IPS-11a (cell line): Measurements from ENCODE around the gene ARL11.
"Not testable (repeated sequence)": the region's sequence is repeated elsewhere in the genome, so short reads cannot be mapped to it uniquely, and the experiment has no call there.

Source experiments
- H3K4me3 ChIP-seq: one replicate; pipeline ENCODE4 v1.5.1; 2013; ENCODE audit warnings: low read depth, low read length, control low read depth

ARL11 gene

GRCh38 chr13:49612042-49612441 is 16.3 kb upstream of the ARL11 start:
- H3K4me3 ChIP-seq = not testable (repeated sequence)

GRCh38 chr13:49615836-49616675 is 12.3 kb upstream of the ARL11 start:
- no peak overlapping the region for H3K4me3 ChIP-seq

DNA sequence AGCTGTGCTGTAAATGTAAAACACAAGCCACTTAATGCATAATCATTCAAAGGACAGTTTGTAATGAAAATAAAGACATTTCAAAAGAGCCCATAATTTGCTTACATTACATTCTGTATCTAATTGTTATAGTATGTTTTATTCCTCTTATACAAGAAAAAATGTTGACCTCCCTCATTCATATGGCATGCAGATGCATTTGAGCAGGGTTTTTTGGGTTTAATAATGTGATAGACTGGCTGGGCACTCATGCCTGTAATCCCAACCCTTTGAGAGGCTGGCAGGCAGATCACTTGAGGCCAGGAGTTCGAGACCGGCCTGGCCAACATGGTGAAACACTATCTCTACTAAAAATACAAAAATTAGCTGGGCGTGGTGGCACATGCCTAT is 11.6 kb upstream of the ARL11 start:
- no peak overlapping the region for H3K4me3 ChIP-seq

DNA sequence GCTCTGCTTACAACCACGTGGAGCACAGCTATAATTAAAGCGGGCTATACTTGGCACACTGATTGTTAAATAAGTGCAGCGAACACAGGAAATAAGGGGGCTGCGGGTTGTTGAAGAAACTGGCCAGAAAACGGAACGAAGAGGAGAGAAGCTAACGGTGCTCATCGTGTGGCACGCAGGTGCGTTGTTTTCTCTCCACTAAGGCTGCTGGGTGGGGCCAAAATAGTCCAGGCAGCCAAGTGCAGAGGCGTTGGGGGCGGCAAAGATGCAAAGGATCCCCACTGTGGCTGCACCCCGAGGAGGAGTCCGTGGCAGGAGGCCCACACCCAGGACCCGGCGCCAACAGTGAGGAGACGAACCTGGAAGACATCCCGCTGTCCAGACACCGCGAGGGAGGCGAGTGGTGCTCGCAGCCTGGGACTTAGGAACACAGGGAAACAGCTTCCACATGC is 8.1 kb upstream of the ARL11 start:
- no peak overlapping the region for H3K4me3 ChIP-seq

- no peak overlapping the region for H3K4me3 ChIP-seq
Measured at GRCh38 chr13:49622174-49622946, 5.9 kb upstream of the ARL11 start.

- H3K4me3 ChIP-seq = no peak overlapping the region
Measured at GRCh38 chr13:49624229-49624628, 4.1 kb upstream of the ARL11 start.

GRCh38 chr13:49625392-49626079 is 2.8 kb upstream of the ARL11 start:
- H3K4me3 ChIP-seq = no peak overlapping the region

- no peak overlapping the region for H3K4me3 ChIP-seq
Measured at GRCh38 chr13:49629196-49629938, 1.1 kb downstream of the ARL11 start.

DNA sequence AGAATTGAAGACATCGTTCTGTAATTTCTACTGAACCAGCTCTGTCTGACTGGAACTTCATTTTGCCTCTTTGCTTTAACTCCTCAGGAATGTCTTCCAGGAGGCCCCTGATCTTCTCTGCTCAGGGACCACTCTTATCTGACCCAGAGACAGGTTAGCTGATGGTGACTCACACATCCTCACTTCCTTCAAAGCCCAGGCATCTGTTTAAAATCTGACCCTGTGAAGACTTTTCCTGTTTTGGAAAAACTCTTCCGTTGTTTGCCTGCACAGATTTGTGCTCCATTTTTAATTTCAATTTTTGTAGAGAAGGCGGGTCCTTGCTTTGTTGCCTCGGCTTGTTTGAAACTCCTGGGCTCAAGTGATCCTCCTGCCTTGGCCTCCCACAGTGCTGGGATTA is 1.6 kb downstream of the ARL11 start:
- H3K4me3 ChIP-seq = no peak overlapping the region

GRCh38 chr13:49630580-49630979 is 2.3 kb downstream of the ARL11 start:
- H3K4me3 ChIP-seq = no peak overlapping the region

DNA sequence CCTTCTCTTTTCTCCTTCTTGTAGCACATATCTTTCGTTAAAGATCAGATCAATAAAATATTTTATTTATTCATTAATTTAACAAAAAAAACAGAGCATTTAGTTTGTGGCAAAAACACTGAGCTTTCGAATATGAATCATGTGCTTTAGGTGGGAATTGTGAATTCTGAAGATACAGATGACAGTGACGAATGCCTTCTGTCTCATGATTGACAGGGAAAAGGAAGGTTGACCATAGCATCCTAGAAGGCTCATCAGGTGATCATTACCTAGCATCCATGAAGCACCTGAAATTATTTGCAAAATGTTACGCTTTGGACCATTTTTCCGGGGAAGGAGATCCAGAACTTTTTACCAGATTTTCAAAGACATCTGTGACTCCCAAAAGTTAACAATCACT is 3.8 kb downstream of the ARL11 start:
- H3K4me3 ChIP-seq = no peak overlapping the region

DNA sequence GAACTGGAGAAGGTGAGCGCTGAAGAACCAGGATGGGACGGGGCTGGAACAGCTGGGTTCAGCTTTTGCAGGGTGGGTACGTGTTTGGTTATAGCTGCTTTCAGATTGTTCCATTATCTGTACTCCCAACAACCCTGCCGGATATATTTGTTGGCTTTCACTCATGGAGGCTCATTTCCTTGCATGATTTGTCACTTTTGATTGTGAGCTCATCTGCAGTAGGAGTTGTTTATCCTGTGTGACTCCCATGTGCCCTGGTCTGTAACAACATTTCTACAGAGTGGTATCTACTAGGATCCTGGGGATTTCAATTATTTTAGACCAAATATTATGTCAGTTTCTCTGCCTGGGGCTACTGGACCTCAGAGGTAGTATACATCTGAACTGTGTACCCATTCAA is 5.4 kb downstream of the ARL11 start:
- H3K4me3 ChIP-seq = no peak overlapping the region

DNA sequence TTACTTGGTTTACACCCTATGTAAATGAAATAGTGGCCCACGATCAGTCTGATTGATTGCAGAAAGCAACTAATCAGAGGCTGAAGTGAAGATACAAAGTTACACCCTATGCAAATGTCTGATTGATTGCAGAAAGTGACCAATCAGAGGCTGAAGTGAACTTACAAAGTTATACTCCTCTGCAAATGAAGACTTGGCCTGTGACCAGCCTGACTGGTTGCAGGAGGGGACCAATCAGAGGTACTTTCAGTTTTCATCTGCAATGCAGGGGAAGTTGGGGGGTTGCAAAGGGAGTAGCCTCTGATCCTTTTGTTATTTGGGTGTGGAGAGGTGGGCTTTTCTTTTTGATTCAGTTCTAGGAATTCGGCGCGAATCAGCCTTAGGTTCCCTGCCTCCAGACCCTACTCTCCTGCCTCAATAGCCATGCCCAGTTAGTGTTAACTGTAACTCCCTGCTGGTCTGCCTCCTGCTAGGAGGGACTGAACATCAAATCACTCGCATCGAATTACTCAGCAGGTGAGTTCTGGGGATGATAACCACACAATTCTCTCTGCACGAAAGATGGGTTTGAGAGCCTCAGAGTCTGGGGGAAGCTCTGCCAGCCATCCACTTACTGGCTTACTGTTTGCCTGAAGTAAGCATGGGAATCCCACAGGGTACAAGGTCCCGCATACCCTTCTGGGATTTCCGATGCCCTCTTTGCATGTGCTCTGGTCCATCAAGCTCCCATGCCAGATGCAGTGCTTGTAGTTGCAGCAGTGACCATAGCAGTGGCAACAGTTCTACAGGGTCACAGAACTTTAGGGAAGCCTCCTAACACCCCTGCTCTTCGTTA is 7.5 kb downstream of the ARL11 start:
- H3K4me3 ChIP-seq = no peak overlapping the region

DNA sequence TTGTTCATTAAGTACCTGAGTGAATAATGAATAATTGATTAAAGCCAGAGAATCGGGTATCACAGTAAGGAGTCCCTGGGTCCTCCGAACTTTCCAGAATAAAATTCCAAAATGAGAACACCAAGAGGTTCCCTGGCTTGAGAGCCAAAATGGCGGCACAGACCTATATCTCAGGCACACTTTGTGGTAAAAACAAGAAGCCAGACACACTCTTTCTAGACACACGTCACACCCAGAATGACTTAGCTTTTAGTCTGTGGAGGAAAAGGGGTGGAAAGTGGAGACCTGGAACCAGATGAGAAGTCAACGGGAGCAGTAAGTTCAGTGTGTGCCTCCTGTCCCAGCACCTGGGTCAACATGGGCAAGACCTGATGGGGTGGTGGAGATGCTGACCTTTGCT is 8.4 kb downstream of the ARL11 start:
- H3K4me3 ChIP-seq = no peak overlapping the region

DNA sequence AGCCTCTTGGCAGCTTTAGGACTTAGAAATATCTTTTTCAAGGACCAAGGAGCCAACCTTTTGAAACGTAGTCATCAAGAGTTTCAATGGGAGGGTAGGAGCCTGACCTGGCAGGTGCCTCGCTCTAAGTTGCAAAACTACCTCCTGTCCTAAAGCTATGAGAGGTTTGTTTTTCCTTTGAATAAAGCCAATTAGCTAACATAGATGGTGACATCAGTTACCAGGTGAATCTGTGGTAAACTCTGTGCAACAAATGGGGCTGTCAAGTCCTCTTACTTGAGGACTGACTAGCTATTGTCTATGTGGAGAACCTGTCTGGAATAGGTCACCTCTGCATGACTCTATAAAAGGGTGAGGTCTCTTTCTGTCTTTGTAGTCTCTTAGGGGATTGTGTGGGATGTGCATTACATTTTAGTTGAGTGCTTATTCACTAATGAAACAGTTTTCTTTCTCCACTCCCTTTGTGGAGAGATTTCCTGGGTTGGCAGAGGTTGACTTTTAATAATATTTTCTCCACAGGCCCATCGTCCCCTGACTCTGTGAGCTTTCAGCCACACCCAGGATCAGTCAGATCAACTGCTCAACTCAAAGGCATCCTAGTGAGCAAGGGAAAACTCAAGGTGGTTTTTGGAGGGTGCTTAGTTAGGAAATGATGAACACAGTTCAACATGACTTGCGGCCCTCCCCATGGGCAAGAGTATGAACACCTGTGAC is 9.9 kb downstream of the ARL11 start:
- no peak overlapping the region for H3K4me3 ChIP-seq

DNA sequence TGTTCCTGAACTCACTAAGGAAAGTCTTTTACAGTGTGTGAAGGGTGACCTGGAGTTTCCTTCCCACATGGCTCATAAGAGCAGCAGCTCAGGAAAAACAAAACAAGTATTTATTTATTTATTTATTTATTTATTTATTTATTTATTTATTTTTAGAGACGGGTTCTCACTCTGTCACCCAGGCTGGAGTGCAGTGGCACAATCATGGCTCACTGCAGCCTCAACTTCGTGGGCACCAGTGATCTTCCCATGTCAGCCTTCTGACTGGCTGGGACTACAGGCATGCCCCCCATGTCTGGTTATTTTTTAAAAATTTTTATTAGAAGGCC is 10.4 kb downstream of the ARL11 start:
- no peak overlapping the region for H3K4me3 ChIP-seq

DNA sequence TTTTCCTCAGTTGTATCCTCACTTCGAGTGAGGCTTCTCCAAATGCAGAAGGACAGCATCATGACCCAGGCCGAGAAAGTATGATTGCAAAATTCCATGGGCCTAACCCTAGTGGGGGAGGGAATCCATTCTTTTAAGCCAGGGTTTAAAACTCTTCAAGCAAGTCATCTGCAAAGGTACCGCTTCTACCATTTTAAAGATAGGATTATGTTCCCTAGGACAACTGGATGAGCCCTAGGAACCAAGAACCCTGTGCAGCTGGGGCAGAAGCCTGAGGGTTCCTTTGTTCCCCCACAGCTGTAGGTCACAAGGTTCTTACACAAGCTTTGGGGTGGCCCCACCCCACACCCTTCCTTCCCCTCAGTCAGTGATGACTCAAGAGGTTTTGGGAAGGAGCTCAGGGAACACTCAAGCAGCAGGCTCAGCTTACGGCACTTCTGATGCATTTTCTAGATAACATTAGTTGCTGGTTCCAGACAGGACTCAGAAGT is 13.5 kb downstream of the ARL11 start:
- no peak overlapping the region for H3K4me3 ChIP-seq

GRCh38 chr13:49643035-49643646 is 14.8 kb downstream of the ARL11 start:
- no peak overlapping the region for H3K4me3 ChIP-seq

- no peak overlapping the region for H3K4me3 ChIP-seq
Measured at GRCh38 chr13:49645451-49645850, 17.1 kb downstream of the ARL11 start.
